Measurements from ENCODE around the gene CATSPERB.

- TF ChIP-seq KAT2A (conservative IDR thresholded peaks at IDR 0.05; ENCODE audit: control insufficient read depth, low read depth, low read length) (no peak), CEBPB (IDR thresholded peaks at IDR 0.05; ENCODE audit: borderline replicate concordance in 1 of 2, low read depth in 2 of 2, low read length in 2 of 2) (no peak), EZH2 (IDR thresholded peaks at IDR 0.05; ENCODE audit: borderline replicate concordance, control insufficient read depth, low read depth, low read length) (no peak), ZNF24 (IDR thresholded peaks at IDR 0.05) (no peak)
These were observed 37.2 kb downstream of the CATSPERB start for GRCh38 chr14:91694643-91695042.

Measured in GM12878 (cell line).